Endothelial cell of umbilical vein (primary cell): Measurements from ENCODE around the gene PROK2.

Experiments
- MYC ChIP-seq: IDR thresholded peaks from one replicate; pipeline ENCODE4 v1.6.1; 2011; ENCODE audit warnings: mild to moderate bottlenecking, low read depth, low read length
- POLR2A ChIP-seq: IDR thresholded peaks from 2 replicates; pipeline ENCODE4 v1.6.1; 2012; ENCODE audit warnings: low read depth, mild to moderate bottlenecking, control low read depth, low read length
- POLR2AphosphoS5 ChIP-seq: IDR thresholded peaks from 2 replicates; pipeline ENCODE4 v1.6.1; 2012; ENCODE audit warnings: low read depth, mild to moderate bottlenecking, control low read depth, low read length, moderate library complexity; ENCODE audit not compliant: insufficient read depth
- TF ChIP-seq, protein P1 (sequence below), 2 donors: IDR thresholded peaks; 1 replicate in 1 of 2; 2 replicates in 1 of 2; pipeline ENCODE4 v1.5.1; 2011; ENCODE audit warnings: low read length in 2 of 2, mild to moderate bottlenecking in 2 of 2, moderate library complexity in 2 of 2, control low read depth in 1 of 2, inconsistent platforms in 1 of 2, low read depth in 1 of 2; ENCODE audit not compliant: insufficient read depth in 1 of 2; ENCODE audit errors: extremely low read depth in 1 of 2
- TF ChIP-seq, protein P2 (sequence below): IDR thresholded peaks from 2 replicates; pipeline ENCODE4 v1.6.1; 2011; ENCODE audit not compliant: insufficient read depth, insufficient read length

DNA sequence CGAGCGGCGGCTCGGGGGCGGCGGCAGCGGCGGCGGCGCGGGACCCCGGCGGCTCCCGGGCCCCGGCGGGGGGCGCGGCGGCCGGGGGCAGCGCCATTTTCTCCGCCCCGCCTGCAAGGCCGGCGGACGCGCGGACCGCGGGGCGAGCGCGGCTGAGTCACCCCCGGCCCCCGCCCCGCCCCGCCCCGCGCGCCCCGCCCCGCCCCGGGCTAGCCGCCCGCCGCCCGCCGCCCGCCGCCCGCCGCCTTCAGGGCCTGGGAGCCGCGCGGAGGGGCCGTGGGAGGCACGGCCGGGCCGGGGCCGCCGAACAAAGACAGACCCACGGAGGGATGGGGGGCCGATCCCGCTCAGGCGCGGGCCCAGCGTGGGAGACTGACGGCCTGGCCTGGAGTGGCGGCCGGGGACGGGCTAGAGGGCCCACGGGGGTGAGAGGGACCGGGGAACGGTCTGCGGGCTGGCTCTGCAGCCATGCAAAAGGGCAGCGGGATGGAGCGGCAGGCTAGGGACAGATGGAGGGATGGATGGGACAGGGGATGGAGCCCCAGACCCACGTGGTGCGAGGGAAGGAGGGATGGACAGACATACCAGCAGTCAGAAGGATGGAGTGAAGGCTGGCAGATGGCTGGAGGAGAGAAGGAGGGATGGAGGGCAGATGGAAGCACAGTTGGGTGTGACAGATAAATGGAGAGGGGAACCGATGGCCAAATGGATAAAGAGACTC, 59.5 kb downstream of the PROK2 start, which contains the start of gene EIF4E3:
- TF ChIP-seq, protein P1, sequence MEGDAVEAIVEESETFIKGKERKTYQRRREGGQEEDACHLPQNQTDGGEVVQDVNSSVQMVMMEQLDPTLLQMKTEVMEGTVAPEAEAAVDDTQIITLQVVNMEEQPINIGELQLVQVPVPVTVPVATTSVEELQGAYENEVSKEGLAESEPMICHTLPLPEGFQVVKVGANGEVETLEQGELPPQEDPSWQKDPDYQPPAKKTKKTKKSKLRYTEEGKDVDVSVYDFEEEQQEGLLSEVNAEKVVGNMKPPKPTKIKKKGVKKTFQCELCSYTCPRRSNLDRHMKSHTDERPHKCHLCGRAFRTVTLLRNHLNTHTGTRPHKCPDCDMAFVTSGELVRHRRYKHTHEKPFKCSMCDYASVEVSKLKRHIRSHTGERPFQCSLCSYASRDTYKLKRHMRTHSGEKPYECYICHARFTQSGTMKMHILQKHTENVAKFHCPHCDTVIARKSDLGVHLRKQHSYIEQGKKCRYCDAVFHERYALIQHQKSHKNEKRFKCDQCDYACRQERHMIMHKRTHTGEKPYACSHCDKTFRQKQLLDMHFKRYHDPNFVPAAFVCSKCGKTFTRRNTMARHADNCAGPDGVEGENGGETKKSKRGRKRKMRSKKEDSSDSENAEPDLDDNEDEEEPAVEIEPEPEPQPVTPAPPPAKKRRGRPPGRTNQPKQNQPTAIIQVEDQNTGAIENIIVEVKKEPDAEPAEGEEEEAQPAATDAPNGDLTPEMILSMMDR (IDR thresholded peaks at IDR 0.05; ENCODE audit: extremely low read depth in 1 of 2, insufficient read depth in 1 of 2, low read depth in 1 of 2, low read length in 2 of 2), result no peak
- TF ChIP-seq POLR2AphosphoS5 (no peak), MYC (no peak), POLR2A (no peak)
- TF ChIP-seq, protein P2, sequence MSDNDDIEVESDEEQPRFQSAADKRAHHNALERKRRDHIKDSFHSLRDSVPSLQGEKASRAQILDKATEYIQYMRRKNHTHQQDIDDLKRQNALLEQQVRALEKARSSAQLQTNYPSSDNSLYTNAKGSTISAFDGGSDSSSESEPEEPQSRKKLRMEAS, result no peak
